Memory B cell (primary cell): ENCODE measurements around the gene PGPEP1.
"Not testable (repeated sequence)": the region's sequence is repeated elsewhere in the genome, so short reads cannot be mapped to it uniquely, and the experiment has no call there.

Experiments
- ATAC-seq: fragments of 150-1000 bp; cut with Tn5 transposase; 2 replicates; pipeline ENCODE4 v1.10.0; 2021; ENCODE audit warnings: low read depth, mild to moderate bottlenecking, moderate library complexity
- DNase-seq, 2 donors: peaks; one replicate each; pipeline ENCODE4 v3.0.0; 2022; ENCODE audit warnings: low spot score in 2 of 2
- H3K27ac Mint-ChIP-seq: one replicate; pipeline ENCODE4 v1.8.0; 2022; ENCODE audit warnings: mild to moderate bottlenecking, moderate library complexity, mixed read lengths
- H3K27me3 Mint-ChIP-seq: one replicate; pipeline ENCODE4 v1.8.0; 2022; ENCODE audit warnings: mixed read lengths
- H3K36me3 Mint-ChIP-seq: one replicate; pipeline ENCODE4 v1.8.0; 2022; ENCODE audit warnings: mild to moderate bottlenecking, mixed read lengths
- H3K4me1 Mint-ChIP-seq: one replicate; pipeline ENCODE4 v1.8.0; 2022; ENCODE audit warnings: mixed read lengths
- H3K4me3 Mint-ChIP-seq: one replicate; pipeline ENCODE4 v1.8.0; 2022; ENCODE audit warnings: mild to moderate bottlenecking, moderate library complexity, mixed read lengths
- H3K9me3 Mint-ChIP-seq: one replicate; pipeline ENCODE4 v1.8.0; 2022; ENCODE audit warnings: mixed read lengths

PGPEP1 gene

DNA sequence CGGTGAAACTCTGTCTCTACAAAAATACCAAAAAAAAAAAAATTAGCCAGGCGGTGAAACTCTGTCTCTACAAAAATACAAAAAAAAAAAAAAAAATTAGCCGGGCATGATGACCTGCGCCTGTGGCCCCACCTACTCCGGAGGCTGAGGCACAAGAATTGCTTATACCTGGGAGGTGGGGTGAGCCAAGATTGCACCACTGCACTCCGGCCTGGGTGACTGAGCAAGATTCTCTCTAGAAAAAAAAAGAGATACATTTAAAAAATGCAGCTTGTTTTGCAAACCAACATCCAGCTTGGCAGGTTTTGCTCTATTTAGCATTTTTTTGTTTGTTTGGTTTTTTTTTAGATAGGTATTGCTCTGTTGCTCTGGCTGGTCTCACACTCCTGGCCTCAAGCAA lies 6.7 kb upstream of the PGPEP1 start:
- Mint-ChIP-seq H3K27me3 (peaks cover 6% of the 10 kb centered on the region), H3K9me3 (no peaks in the 10 kb centered on the region), H3K4me3 (no peak overlapping the region), H3K27ac (no peak overlapping the region), H3K4me1 (peaks cover 3% of the 10 kb centered on the region), H3K36me3 (no peaks in the 10 kb centered on the region)
- ATAC-seq (no peak), DNase-seq (no peak)

DNA sequence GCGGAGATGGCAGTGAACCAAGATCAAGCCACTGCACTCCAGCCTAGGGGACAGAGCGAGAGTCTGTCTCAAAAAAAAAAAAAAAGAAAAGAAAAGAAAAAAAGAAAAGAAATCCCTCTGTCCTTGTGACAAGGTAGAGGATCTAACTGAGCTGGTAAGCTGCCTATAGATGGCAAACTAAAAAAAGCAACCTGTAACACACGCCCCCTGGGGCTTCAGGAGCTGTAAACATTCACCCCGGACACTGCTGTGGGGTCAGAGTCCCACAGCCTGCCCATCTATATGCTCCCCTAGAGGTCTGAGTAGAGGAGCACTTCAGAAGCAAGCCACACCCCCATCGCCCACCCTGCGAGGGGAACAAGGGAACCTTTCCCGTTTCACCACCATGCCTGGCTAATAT lies 4.3 kb upstream of the PGPEP1 start:
- peaks cover 4% of the 10 kb centered on the region for H3K4me1 Mint-ChIP-seq
- H3K4me3 Mint-ChIP-seq, result no peak overlapping the region
- no peaks in the 10 kb centered on the region for H3K36me3 Mint-ChIP-seq
- peaks cover 3% of the 10 kb centered on the region for H3K27me3 Mint-ChIP-seq
- ATAC-seq, result no peak
- no peak for DNase-seq
- H3K9me3 Mint-ChIP-seq, result no peaks in the 10 kb centered on the region
- H3K27ac Mint-ChIP-seq, result no peak overlapping the region

DNA sequence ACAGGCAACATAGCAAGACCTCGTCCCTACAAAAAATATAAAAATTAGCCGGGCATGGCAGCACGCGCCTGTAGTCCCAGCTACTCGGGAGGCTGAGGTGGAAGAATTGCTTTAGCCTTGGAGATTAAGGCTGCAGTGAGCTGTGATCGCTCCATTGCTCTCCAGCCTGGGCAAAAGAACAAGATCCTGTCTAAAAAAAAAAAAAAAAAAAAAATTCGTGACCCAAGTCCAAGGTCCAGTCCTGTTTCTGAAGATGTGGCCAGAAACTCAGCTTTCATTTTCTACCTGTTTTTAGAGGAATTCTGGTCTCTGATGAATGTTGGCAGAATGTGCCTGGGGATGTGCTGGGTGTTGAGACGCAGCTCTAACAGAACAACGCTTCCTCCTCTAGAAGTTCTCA lies 1.9 kb upstream of the PGPEP1 start:
- ATAC-seq, result no peak
- Mint-ChIP-seq H3K4me1 (peaks cover 7% of the 10 kb centered on the region), H3K36me3 (peaks cover 2% of the 10 kb centered on the region), H3K9me3 (no peaks in the 10 kb centered on the region), H3K27me3 (peaks cover 1% of the 10 kb centered on the region), H3K27ac (no peak overlapping the region), H3K4me3 (no peak overlapping the region)
- no peak for DNase-seq

DNA sequence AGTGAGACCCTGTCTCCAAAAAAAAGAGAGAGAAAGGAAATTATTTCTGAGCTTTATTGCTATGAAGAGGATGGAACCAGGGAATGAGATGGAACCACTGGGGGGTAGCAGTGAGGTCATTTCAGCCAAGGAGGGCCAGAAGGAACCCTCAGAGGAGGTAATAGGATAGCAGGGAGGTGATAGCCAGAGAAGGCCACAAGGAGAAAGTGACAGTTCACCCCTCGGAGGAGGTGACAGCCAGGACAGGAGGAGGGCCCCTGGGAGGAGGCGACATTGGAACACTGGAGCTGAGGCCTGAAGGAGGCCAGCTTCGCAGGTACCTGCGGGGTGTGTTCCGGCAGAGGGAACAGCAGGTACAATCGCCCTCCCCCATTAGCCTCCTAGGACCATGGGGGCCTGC lies 675 bp upstream of the PGPEP1 start:
- H3K27ac Mint-ChIP-seq, result peak overlapping the region; percentile 2
- ATAC-seq, result peak; percentile 7
- H3K4me1 Mint-ChIP-seq, result peaks cover 7% of the 10 kb centered on the region
- H3K9me3 Mint-ChIP-seq, result no peaks in the 10 kb centered on the region
- peaks cover 1% of the 10 kb centered on the region for H3K27me3 Mint-ChIP-seq
- H3K4me3 Mint-ChIP-seq, result peak overlapping the region; percentile 88
- peaks cover 4% of the 10 kb centered on the region for H3K36me3 Mint-ChIP-seq
- DNase-seq, result no peak

DNA sequence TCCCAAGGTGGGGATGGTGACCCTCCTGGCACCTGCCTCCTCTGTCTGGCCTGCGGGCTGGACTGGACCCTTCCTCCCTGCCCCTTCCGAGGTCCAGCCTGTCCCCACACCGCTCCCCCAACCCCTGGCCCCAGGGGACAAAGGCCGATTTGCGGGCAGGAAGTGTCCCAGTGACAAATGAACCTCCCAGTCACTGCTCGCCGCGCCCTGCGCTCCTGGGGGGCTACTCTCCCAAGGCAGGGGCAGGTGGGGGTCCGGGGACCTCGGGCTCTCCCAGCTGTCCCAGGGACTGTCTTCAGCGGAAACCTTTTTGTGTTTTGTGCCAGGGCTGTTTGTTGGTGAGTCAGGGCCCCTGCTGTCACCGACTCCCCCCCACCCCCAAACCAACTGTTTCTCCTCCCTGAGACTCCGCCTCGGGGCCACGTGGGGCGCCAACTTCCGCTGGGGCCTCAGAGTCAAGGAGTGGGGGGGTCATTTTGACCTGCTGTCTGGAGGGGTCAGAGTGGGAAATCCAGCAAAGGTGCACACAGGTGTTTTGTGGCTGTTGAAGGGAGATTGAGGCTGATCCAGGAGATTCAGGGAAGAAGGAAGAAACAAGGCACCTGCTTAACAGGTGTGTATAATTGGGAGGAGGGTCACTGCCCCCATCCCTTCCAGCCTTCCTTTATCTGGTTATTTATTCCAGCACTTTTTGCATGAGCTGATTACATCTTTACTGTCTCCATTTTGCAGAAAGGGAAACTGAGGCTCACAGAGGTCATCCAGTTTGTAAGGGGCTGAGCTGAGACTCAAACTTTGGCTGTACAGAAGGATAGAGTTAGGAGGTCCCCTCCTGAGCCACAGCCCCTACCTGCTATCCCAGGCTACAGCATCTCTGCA lies 831 bp downstream of the PGPEP1 start:
- ATAC-seq, result peak; percentile 64
- peak overlapping the region; percentile 10 for H3K27ac Mint-ChIP-seq
- H3K9me3 Mint-ChIP-seq, result no peaks in the 10 kb centered on the region
- H3K4me1 Mint-ChIP-seq, result peaks cover 7% of the 10 kb centered on the region
- DNase-seq, result peak in 1 of 2 donors; percentile 37
- peaks cover 1% of the 10 kb centered on the region for H3K27me3 Mint-ChIP-seq
- peaks cover 8% of the 10 kb centered on the region for H3K36me3 Mint-ChIP-seq
- peak overlapping the region; percentile 88 for H3K4me3 Mint-ChIP-seq

DNA sequence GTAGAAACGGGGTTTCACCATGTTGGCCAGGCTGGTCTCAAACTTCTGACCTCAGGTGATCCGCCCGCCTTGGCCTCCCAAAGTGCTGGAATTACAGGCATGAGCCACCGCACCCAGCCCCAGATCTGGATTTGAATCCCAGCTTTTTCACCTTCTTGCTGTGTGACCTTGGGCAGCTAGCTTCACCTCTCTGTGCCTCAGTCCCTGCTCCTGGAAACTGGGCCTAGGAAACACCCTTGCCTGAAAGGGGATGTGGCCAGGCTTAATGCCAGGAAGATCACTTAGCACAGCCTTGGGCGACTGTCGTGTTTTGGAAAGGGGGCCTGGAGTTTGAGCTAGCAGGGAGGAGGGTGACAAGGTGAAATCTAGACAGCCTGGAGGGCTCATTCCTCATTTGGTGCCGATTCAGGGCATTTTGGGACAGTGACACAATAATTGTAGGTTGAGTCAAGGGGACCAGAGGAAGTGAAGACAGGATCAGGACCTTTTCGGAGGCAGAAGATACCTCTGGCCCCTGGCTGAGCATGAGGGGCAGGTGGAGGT lies 1.8 kb downstream of the PGPEP1 start:
- Mint-ChIP-seq H3K27me3 (peaks cover 1% of the 10 kb centered on the region), H3K9me3 (no peaks in the 10 kb centered on the region), H3K36me3 (peaks cover 13% of the 10 kb centered on the region), H3K27ac (no peak overlapping the region), H3K4me1 (peaks cover 9% of the 10 kb centered on the region), H3K4me3 (peak overlapping the region; percentile 14)
- ATAC-seq (no peak), DNase-seq (no peak)

DNA sequence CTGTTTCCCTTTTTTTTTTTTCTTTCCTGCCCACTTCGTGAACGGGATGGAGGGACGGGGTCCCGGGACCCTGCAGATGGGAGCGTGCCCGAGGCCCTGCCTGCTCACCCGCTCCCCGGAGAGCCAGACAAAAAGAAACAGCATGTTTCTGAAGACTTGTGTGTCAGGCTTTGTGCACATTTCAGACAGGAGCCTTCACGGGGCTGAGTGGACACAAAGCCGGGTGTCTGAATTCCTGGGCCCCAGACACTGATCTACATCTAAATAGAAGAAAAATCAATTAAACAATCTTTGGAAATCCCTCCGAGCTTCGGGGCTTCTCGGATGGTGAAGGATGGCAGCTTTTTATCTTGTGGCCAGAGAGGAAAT lies 4.2 kb downstream of the PGPEP1 start:
- Mint-ChIP-seq H3K27ac (no peak overlapping the region), H3K9me3 (no peaks in the 10 kb centered on the region), H3K36me3 (peaks cover 21% of the 10 kb centered on the region), H3K4me3 (no peak overlapping the region), H3K4me1 (peaks cover 11% of the 10 kb centered on the region), H3K27me3 (no peaks in the 10 kb centered on the region)
- no peak for DNase-seq
- no peak for ATAC-seq

DNA sequence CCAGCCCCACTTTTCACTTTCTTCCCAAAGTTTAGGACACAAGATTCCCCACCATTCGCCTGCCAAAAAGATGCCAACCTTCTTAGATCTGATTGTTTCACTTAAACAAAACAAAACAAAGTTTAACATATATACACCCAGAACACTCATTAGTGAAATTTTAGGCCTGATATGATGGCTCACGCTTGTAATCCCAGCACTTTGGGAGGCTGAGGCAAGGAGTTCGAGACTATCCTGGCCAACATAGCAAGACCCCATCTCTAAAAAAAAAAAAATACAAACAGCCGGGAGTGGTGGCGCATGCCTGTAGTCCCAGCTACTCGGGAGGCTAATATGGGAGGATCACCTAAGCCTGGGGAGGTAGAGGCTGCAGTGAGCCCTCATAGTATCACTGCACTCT lies 4.9 kb downstream of the PGPEP1 start:
- H3K27ac Mint-ChIP-seq, result no peak overlapping the region
- no peak overlapping the region for H3K4me3 Mint-ChIP-seq
- H3K4me1 Mint-ChIP-seq, result peaks cover 9% of the 10 kb centered on the region
- ATAC-seq (no peak), DNase-seq (no peak)
- peaks cover 21% of the 10 kb centered on the region for H3K36me3 Mint-ChIP-seq
- no peaks in the 10 kb centered on the region for H3K9me3 Mint-ChIP-seq
- no peaks in the 10 kb centered on the region for H3K27me3 Mint-ChIP-seq

DNA sequence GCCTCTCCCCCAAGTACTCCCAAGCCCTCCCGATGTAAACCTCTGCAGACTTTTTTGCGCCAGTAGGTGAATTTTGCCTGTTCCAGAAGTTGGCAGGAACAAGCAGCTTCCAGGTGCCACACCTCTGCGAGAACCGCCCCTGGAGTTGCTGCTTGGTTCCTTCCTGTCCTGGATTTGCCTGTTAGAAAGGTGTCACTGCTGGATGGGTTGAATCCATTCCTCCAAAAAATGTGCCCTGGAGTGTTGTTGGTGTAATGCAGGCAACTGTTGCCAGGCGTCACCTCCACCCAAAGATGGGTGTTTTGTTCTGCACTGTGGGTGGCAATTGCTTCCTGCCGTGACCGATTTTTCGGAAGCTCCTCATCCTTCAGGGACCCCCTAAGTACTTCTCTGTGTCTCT lies 5.7 kb downstream of the PGPEP1 start:
- H3K27me3 Mint-ChIP-seq, result no peaks in the 10 kb centered on the region
- H3K4me3 Mint-ChIP-seq, result no peak overlapping the region
- H3K9me3 Mint-ChIP-seq, result no peaks in the 10 kb centered on the region
- no peak for DNase-seq
- H3K36me3 Mint-ChIP-seq, result peaks cover 21% of the 10 kb centered on the region
- peaks cover 9% of the 10 kb centered on the region for H3K4me1 Mint-ChIP-seq
- no peak for ATAC-seq
- no peak overlapping the region for H3K27ac Mint-ChIP-seq

DNA sequence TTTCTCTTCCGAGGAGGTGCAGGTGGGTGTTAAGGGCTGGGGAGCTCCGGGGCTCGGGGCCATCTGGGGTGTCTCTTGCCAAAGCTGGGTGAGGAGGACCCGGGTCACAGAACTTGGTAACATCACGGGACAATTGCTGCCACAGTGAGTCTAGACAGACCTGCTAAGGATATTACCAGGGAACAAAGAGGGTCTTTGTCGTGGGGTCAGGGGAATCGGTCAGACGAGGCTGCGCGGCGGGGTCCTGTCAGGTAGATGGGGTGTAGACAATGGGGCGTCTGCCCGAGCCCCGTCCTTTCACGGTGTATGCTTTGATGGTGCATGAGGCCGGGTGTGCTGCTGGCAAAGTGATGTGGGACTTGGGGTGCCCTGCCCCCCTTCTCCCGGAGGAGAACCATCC lies 7.8 kb downstream of the PGPEP1 start:
- no peaks in the 10 kb centered on the region for H3K27me3 Mint-ChIP-seq
- H3K9me3 Mint-ChIP-seq, result no peaks in the 10 kb centered on the region
- no peak for ATAC-seq
- peaks cover 20% of the 10 kb centered on the region for H3K36me3 Mint-ChIP-seq
- peaks cover 6% of the 10 kb centered on the region for H3K4me1 Mint-ChIP-seq
- no peak for DNase-seq
- no peak overlapping the region for H3K27ac Mint-ChIP-seq
- no peak overlapping the region for H3K4me3 Mint-ChIP-seq

DNA sequence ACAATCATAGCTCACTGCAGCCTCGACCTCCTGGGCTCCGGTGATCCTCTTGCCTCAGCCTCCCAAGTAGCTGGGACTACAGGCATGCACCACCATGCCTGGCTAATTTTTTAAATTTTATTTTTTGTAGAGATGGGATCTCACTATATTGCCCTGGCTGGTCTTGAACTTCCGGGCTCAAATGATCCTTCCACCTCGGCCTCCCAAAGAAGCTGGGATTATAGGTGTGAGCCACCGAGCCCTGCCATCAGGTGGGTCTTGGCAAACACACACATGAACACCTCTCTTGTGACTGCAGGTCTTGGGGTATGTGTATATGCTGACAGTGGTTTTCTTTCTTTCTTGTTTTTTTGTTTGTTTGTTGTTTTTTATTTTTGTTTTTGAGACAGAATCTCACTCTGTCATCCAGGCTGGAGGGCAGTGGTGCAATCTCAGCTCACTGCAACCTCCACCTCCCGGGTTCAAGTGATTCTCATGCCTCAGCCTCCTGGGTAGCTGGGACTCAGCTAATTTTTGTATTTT lies 8.5 kb downstream of the PGPEP1 start:
- not testable (repeated sequence) for DNase-seq, H3K27me3 Mint-ChIP-seq, H3K4me3 Mint-ChIP-seq, H3K4me1 Mint-ChIP-seq, H3K27ac Mint-ChIP-seq, H3K9me3 Mint-ChIP-seq, ATAC-seq
- peaks cover 23% of the 10 kb centered on the region for H3K36me3 Mint-ChIP-seq

DNA sequence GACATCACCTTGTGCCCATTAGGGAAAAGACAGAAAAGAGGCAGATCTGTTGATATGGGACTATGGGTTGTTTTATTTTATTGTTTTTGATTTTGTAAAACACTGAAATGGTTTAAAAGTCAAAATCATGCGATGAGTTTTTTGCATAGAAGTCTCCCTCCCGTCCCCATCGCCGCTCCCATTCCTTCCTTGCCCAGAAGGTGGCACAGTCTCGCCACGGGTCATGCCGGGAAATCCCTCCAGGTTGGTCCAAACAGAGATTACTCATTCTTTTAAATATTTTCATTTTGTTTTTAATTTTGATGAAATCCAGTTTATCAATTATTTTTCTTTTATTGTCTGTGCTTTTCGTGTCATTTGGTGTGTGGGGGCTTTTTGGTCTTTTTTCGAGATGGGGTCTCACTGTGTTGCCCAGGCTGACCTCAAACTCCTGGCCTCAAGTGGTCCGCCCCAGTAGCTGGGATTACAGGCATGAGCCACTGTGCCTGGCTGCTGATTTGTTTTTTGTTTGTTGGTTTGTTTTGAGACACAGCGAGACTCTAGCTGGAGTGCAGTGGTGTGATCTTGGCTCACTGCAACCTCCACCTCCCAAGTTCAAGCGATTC lies 9.2 kb downstream of the PGPEP1 start:
- Mint-ChIP-seq H3K36me3 (peaks cover 23% of the 10 kb centered on the region), H3K4me3 (no peak overlapping the region), H3K9me3 (no peaks in the 10 kb centered on the region), H3K27ac (no peak overlapping the region), H3K4me1 (peaks cover 6% of the 10 kb centered on the region), H3K27me3 (no peaks in the 10 kb centered on the region)
- no peak for DNase-seq
- ATAC-seq, result peak; percentile 42

DNA sequence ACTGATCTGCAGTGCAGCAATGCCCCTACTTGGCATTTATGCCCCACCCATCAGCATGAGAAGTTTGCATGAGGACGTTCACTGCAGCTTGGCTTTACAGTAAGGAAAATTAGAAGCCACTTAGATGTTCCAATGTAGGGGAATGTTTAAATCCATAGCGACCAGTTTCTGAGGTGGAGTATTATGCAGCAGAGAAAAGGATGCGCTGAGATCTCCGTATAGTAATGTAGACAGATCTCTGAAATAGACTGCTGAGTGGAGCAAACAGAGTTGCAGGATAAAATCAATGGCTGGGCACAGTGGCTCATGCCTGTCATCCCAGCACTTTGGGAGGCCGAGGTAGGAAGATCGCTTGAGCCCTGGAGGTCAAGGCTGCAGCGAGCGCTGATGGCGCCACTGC lies 10.1 kb downstream of the PGPEP1 start:
- Mint-ChIP-seq H3K4me3 (no peak overlapping the region), H3K27ac (no peak overlapping the region), H3K9me3 (no peaks in the 10 kb centered on the region), H3K36me3 (peaks cover 22% of the 10 kb centered on the region), H3K27me3 (no peaks in the 10 kb centered on the region), H3K4me1 (peaks cover 6% of the 10 kb centered on the region)
- no peak for ATAC-seq
- DNase-seq, result no peak

DNA sequence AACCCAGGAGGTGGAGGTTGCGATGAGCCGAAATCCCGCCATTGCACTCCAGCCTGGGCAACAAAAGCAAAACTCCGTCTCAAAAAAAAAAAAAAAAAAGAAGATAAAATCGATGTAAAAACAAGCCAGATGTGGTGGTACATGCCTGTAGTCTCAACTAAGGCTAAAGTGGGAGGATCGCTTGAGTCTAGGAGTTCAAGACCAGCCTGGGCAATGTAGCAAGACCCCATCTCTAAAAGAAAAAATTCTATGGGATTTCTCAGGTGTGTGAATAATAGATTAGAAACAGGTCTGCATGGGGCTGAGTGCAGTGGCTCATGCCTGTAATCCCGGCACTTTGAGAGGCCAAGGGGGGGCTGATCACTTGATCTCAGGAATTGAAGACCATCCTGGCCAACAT lies 11.1 kb downstream of the PGPEP1 start:
- no peaks in the 10 kb centered on the region for H3K27me3 Mint-ChIP-seq
- no peak overlapping the region for H3K27ac Mint-ChIP-seq
- no peak overlapping the region for H3K4me3 Mint-ChIP-seq
- H3K36me3 Mint-ChIP-seq, result peaks cover 22% of the 10 kb centered on the region
- H3K4me1 Mint-ChIP-seq, result peaks cover 3% of the 10 kb centered on the region
- DNase-seq (no peak), ATAC-seq (no peak)
- H3K9me3 Mint-ChIP-seq, result no peaks in the 10 kb centered on the region
